ENCODE data around the gene MYL11.
A peak's percentile ranks its signal among the peaks of the same experiment; 100 is the strongest.
"Not testable (repeated sequence)": the region's sequence is repeated elsewhere in the genome, so short reads cannot be mapped to it uniquely, and the experiment has no call there.

The MYL11 gene

DNA sequence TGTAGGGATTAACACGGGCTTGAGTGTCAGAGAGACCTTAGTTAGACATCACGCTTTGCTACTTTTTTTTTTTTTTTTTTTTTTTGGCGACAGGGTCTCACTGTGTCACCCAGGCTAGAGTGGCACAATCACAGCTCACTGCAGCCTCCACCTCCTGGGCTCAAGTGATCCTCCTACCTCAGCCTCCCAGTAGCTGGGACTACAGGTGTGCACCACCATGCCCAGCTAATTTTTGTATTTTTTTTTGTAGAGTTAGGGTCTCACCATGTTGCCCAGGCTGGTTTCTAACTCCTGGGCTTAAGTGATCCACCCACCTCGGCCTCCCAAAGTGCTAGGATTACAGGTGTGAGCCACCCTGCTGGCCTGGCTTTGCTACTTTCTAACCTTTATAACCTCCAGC, 22.0 kb downstream of the MYL11 start:
- DNase-seq (ENCODE audit: low spot score): not testable (repeated sequence)

DNA sequence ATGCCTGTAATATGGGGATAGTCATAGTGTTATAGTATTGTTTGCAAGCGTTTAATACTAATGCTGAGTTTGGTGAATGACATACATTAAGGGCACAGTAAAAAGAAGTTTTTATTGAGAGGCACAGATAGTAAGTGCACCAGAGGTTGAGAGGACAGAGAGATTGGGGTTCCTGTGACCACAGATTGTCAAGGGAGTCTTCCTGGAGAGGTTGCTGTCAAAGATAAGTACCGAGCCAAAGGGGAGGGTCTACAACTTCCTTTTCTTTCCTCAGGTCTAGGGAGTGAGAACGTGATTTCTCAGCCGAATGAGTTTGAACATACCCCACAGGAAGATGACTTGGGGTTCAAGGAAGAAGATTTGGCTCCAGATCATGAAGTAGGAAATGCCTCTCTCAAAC, 22.5 kb downstream of the MYL11 start:
- no peak for DNase-seq (ENCODE audit: low spot score)

DNA sequence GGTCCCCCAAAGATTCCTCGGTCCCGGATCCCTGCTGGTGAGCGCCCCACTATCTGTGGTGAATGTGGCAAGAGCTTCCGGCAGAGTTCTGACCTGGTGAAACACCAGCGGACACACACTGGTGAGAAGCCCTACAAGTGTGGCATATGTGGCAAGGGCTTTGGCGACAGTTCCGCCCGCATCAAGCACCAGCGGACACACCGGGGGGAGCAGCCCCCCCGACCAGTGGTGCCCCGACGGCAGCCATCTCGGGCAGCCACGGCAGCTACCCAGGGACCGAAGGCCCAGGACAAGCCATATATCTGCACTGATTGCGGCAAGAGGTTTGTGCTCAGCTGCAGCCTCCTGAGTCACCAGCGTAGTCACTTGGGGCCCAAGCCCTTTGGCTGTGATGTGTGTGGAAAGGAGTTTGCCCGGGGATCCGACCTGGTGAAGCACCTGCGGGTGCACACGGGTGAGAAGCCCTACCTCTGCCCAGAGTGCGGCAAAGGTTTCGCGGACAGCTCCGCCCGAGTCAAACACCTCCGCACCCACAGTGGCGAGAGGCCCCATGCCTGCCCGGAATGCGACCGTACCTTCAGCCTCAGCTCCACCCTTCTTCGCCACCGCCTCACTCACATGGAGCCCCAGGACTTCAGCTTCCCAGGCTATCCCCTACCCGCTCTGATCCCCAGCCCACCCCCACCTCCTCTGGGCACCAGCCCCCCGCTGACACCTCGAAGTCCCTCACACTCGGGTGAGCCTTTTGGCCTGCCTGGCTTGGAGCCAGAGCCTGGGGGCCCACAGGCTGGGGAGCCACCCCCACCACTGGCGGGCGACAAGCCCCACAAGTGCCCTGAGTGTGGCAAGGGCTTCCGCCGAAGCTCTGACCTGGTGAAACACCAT, 23.4 kb downstream of the MYL11 start:
- no peak for DNase-seq (ENCODE audit: low spot score)

DNA sequence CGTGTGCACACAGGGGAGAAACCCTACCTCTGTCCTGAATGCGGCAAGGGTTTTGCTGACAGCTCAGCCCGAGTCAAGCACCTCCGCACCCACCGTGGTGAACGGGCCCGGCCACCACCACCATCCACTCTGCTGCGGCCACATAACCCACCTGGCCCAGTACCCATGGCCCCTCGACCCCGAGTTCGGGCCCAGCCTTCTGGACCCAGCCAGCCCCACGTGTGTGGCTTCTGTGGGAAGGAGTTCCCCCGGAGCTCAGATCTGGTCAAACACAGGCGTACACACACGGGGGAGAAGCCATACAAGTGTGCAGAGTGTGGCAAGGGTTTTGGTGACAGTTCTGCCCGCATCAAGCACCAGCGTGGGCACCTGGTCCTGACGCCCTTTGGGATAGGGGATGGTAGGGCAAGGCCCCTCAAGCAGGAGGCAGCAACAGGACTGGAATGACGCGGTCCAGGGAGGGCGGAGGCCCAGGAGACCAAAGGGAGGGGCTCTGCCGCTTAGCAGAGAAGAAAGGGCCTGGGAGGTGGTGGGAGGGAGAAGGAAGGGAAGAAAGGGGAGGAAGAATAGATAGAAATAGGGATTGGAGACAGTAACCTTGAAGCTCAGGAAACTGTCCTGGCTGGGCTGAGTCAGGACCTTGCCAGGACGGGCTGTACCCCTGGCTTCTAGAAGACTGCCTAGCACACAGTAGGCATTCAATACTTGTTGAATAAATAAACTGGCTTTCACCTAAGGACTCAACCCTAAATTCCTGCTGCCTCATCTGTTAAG, 24.2 kb downstream of the MYL11 start:
- DNase-seq (ENCODE audit: low spot score): no peak

DNA sequence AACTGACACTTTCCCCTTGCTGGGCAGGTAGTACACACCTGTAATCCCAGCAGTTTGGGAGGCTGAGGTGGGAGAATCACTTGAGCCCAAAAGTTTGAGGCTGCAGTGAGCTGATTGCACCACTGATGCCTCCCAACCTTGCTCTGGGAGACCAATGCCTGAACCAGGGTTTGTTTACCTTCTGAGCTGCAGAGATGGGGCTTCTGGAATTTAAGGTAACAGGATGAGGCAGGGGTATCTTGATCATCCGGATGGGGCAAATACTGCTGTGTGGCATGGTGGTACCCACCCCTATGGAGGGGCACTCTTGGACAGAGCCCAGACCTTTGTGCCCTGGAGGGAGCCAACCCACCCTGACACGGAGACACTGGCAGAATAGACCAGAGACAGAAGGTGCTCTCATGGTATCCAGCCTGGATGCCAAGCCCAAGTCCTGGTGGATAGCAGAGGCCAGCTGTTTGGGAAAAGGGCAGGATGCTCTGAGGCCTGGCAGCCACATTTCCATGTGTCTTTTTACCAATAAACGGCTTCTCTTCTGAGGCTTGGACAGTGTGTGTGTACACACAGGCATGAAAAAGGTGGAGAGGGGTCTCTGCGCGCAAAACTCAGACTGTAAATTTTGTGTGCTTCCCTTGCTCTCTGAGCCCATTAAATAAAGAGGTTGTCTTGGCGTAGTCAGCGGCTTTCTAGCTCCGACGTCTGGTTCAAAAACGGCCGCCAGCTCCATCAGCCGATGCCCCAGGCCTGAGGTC, 25.0 kb downstream of the MYL11 start:
- peak; percentile 8 for DNase-seq (ENCODE audit: low spot score)

DNA sequence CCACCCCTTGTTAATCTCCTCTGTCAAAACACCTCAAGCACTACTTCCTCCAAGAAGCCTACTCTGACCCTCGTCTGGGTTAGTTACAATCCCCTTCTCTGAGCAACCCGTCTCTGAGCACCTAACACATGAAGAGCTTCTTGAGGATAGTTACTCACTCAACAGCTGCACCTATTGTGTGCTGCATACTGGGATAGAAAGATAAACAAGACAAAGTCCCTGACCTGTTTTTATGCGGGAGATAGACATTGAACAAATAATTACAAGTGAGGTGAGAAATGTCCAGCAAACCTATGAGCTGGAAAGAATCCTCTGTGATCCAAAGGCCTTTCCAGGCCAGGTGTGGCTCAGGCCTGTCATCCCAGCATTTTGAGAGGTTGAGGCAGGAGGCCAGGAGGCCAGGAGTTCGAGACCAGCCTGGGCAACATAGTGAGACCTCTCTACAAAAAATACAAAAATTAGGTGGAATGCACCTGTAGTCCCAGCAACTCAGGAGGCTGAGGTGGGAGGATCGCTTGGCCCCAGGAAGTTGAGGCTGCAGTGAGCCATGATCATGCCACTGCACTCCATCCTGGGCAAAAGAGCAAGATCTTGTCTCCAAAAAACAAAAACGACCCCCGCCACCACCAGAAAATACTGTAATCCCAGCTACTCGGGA, 27.3 kb downstream of the MYL11 start:
- DNase-seq (ENCODE audit: low spot score): no peak

DNA sequence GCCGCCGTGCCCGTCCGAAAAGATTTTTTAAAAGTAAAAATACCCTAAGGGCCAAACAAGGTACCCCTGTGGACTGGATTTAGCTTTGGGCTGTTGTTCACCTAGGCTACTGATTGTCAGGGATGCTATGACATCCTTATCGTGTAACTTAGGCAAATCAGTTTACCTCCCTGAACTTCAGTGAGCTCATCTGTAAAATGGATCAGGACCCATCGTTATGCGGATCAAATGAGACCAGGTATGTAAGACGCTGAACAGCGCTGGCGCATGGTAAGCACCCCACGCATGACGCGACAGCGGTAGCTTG, 32.1 kb downstream of the MYL11 start:
- no peak for DNase-seq (ENCODE audit: low spot score)

DNA sequence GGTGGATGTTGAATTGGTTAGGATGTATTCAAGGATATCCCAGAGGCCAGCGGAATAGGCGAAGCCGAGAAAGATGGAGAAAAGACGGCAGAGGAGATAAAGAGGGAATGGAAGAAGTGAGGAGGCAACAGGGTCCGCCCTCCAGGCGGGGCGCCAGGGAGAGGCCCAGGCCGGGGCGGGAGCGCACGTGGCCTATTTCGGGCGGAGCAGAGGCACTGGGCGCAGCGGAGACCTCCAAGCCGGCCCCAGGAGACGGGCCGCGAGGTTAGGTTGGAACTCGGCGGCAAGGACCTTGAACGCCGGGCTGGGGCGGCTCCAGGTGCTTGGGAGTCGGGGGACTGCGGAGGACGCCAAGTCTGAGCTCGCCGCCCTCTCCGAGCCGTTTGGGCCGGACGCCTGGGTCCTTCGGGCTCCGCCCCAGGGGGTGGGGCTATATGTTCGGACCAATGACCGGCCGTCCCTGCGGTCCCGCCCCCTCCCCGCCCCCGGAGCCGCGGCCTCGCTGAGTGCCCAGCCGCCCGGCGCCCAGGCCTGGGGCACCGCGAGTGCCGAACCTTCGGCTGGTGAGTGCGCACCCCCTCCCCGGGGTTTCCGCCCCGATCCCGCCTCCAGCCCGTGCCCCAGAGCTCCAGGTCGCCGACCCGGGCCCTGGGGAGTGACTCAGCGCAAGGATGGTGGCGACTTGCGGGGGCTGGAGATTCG, 32.7 kb downstream of the MYL11 start, which contains the start of gene ZNF771:
Gene ZNF771, plus strand, starts transcription at position 505 of the 702 bp plus-strand sequence. CDS start 448 bp downstream, outside the sequence.
- DNase-seq (ENCODE audit: low spot score): peak; percentile 97

DNA sequence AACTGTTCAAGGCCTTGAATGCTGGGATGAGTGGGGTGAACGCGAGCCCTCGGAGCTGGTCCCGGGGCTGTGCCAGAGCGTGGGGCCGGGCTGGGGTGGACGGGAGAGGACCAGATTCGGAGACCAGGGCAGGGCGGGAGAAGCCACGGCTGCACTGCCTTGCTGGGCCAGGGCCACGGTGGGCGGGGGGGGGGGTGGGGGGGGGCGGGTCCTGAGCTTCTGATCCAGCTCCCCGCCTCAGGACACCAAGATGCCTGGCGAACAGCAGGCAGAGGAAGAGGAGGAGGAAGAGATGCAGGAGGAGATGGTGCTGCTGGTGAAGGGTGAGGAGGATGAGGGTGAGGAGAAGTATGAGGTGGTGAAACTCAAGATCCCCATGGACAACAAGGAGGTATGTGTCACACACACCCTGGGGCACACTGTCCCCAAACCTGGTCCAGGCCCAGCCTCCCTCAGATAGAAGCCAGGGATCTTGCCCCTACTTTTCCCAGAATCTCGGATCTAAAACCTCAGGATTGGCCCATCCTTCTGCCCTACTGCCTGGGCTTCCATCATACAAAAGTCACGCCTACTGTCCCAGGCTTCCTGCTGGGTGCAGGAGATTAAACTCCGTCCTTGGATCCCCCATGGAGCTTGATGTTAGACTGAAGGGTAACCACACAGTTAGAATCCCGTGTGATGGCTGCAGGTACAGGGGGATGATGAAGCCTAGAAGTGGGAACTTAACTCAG, 33.4 kb downstream of the MYL11 start:
- peak; percentile 82 for DNase-seq (ENCODE audit: low spot score)

DNA sequence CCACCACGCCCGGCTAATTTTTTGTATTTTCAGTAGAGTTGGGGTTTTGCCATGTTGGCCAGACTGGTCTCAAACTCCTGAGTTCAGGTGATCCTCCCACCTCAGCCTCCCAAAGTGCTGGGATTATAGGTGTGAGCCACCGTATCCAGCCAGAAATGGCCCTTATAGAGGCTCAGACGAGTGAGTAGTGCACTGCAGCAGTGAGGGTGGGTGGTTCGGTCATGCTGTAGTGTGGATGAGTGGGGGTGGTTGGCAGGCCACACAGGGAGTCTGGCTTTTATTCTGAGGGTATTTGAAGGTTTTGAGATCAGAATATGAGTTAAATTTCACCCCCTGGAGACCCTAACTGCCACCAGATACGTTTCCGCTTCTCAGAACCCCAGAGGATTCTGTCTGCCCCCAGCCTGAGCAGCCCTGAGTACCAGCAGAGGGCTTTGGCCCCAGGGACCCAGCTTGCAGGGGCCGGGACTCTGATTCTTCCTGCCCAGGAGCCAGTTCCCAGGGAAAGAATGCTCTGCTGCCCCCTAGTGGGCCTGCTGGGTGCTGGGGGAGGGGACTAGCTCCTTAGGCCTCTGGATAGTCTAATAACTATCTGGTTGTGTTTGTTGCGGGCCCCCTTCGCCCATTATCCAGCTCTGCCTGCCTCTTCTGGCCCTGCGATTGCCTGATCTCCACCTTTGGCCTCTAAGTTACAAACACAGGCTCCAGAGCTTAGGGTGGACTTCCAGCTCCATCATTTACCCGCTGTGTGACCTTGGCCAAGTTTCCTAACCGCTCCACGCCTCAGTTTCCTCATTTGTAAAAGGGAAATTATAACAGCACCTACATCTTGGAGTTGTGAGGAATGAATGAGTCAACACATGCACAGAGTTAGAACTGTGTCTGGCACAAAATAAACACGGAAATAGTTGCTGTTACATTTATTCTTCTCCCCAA, 34.8 kb downstream of the MYL11 start:
- DNase-seq (ENCODE audit: low spot score): peak; percentile 93

DNA sequence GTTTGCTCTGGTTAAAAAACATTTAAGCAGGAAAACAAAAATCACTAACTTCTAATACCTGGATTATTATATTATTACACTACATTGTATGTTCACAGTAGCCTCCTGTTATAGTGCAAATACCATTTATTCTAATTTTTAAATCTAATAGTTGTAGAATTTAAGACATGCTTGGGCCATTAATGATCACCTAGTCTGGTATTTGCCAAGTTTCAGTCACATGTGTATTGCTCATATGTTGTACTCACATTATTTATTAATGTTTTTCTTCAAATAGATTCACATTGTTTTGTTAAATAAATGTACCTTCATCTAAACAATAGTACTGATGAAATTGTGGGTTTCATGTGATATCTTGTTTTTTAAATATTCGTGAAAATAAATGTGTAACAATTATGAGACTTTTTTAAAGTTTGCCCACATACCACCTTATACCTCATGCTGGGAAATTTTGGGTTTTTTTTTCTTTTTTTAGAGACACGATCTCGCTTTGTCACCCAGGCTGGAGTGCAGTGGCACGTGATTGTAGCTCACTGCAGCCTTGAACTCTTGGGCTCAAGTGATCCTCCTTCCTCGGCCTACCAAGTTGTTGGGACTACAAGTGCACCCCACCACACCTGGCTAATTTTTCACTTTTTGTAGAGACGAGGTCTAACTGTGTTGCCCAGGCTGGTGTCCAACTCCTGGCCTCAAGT, 38.7 kb downstream of the MYL11 start:
- no peak for DNase-seq (ENCODE audit: low spot score)

DNA sequence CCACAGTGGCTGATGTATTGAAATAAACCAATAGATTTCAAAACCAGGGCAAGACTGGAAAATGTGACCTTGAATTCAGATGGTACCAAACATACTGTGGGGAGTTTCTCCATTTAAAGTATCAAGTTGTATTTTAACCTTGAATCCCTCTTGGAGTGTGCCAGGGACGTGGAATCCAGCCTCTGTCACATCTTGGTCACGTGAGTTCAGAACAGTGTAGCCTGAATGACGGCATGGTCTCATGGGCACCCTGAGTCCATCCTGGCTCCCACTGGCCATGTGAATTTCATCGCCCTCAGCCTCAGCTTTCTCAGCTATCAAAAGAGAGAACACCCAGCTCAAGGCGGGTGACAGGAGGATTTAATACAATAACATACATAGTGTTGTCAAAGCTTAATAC, 39.6 kb downstream of the MYL11 start:
- no peak for DNase-seq (ENCODE audit: low spot score)

DNA sequence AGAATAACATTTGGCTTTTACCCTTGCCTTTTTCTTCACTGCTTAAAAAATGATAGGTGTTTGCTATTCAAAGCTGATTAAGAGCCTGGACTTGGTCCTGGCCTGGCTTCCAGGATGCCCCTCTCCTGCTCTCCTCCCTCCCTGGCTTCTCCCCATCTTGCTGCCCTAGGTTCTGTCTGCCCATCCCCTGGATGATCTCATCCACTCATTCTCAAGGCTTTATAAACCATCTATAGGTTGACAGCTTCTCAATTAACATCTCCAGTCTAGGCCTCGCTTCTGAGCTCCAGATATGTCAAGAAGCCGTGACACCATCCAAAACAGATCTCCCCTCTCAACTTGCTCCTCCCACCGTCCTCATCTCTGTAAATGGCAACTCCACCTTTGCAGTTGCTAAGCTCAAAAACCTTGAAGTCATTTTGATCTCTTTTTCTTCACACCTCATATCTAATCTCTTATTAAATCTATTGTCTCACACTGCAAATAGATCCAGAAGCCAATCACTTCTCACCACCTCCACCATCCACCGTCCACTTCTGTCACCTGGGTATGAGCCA, 41.5 kb downstream of the MYL11 start:
- DNase-seq (ENCODE audit: low spot score): no peak

DNA sequence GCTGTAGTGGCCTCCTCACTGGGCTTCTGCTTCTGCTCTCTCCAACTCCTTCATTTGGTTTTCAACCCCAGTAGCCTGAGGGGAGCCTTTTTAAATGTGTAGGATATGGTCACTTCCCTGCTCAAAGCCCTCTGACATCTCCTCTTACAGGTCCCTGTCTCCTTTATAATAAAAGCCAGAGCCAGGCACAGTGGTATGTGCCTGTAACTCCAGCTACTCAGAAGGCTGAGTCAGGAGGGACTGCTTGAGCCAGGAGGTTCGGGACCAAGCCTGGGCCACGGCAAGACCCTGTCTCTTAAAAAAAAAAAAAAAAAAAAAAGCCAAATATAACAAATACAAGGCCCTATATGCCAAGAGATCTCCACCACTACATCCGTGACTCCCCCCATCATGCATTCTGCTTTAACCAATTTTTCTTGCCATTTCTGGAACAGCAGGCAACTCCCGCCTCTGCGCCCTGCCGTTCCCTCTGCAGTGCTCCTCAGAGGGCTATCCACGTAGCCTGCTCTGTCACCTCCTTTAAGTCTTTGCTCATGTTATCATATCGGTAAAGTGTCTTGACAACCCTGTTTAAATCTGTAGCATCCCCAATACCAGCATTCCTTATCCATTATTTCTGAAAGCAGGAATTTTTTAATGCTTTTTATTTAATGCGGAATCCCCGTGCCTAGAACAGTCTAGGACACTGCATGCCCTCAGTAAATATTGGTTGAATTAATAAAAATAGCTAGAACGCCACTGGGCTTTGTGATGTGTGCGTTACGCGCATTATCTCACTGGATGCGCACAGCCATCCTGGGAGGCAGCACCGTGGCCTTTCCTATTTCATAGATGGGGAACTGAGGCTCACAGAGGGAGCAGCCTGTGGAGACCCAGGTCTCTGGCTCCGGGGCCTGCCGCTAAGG, 42.3 kb downstream of the MYL11 start:
- no peak for DNase-seq (ENCODE audit: low spot score)

DNA sequence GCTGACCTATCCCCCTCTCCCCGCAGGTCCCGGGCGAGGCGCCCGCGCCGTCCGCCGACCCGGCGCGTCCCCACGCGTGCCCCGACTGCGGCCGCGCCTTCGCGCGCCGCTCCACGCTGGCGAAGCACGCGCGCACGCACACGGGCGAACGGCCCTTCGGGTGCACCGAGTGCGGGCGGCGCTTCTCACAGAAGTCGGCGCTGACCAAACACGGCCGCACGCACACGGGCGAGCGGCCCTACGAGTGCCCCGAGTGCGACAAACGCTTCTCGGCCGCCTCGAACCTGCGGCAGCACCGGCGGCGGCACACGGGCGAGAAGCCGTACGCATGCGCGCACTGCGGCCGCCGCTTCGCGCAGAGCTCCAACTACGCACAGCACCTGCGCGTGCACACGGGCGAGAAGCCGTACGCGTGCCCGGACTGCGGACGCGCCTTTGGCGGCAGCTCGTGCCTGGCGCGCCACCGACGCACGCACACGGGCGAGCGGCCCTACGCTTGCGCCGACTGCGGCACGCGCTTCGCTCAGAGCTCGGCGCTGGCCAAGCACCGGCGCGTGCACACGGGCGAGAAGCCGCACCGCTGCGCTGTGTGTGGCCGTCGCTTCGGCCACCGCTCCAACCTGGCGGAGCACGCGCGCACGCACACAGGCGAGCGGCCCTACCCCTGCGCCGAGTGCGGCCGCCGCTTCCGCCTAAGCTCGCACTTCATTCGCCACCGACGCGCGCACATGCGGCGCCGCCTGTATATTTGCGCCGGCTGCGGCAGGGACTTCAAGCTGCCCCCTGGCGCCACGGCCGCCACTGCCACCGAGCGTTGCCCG, 43.1 kb downstream of the MYL11 start:
- peak; percentile 88 for DNase-seq (ENCODE audit: low spot score)

DNA sequence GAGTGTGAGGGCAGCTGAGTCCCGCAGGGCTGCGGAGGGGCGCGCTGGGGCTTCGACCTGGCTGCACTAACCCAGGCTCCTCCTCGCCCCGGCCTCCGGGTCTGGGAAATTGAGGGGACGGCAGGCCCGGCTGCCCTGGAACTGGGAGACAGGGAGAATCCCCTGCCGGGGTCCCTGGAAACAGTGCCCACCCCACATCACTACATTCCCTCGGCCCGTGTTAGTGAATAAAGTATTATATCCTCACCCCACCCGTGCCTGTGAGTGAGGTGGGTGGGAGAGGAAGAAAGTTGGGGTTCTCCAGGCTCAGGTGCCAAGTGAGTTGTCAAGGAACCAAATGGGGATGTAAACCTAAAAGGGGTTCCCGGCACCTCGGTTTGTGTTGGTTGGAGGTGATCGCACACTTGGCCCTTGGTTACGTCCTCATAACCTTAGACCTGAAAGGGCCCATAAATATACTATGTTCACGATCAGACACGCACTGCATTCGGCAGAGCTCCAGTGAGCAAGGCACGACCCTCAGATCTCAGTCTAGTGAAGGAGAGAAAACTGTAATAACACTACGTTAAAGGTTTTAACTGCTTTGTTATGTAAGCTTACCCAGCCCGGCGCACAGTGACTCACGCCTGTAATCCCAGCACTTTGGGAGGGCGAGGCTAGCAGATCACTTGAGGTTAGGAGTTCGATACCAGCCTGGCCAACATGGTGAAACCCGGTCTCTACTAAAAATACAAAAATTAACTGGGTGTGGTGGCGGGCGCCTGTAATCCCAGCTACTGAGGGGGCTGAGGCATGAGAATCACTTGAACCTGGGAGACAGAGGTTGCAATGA, 44.0 kb downstream of the MYL11 start:
- no peak for DNase-seq (ENCODE audit: low spot score)

All from GM03348 (cell line).